ENCODE measurements around the gene PGM2L1. TPM values are rescaled to one million over a fixed set of nuclear protein-coding genes. Genes with fewer than 3 reads are reported as not detected.
"Not testable (repeated sequence)": the region's sequence is repeated elsewhere in the genome, so short reads cannot be mapped to it uniquely, and the experiment has no call there.

PGM2L1 gene
- total RNA-seq, 1 donor from 2014 or later: 4.0 TPM

DNA sequence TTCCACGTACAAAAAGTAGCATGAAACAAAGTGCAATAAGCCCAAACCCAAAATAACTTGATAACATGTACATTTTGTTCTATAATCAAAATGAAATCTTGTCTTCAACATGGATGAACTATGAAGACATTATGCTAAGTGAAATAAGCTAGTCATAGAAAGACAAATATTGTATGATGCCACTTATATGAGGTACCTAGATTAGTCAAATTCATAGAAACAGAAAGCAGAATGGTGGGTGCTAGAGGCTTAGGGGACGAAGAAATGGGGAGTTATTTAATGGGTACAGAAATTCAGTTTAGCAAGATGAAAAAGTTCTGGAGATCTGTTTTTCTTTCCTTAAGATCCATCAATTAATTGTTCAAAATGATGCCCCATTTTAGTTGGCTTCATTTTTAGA lies 7.5 kb downstream of the PGM2L1 start:
- H3K9me3 Mint-ChIP-seq: no peaks in the 10 kb centered on the region
- H3K36me3 Mint-ChIP-seq (ENCODE audit: low read depth): no peaks in the 10 kb centered on the region
- H3K27me3 Mint-ChIP-seq (ENCODE audit: insufficient read depth): no peaks in the 10 kb centered on the region
- no peak overlapping the region for H3K27ac Mint-ChIP-seq
- H3K4me1 Mint-ChIP-seq (ENCODE audit: low read depth): peaks cover 36% of the 10 kb centered on the region
- intact Hi-C loops (cut with micrococcal nuclease): loop anchor here (10.0 kb wide), 1 partner anchor 554 kb away; the partner anchor contains the start of genes SPCS2 and XRRA1
- no peak overlapping the region for H3K4me3 Mint-ChIP-seq
- DNase-seq (ENCODE audit: low spot score): no peak

DNA sequence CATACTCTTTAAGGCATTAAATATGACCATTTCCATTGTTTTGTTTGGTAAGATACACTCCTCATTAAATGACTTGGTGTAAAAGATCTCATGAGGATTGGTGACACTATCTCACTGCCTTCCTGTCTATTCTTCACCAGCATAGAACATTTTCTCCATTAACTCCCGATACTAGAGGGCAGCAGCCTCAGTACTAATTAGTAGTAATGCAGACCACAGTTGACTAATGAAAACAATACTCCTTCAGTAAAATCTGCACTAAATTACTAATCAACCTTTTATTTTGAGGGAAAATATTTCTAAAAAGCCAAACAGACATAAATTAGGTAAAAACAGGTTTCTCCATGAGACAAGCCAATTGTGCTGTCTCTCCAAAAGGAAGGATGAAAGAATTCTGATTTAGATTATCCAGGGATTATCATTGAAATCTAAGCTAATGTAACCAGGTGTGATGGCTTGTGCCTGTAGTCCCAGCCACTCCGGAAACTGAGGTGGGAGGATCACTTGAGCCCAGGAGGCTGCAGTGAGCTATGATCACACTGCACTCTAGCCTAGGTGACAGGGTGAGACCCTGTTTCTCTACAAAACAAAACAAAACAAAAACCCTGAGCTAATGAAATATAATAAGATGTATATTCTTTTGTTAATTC lies 9.4 kb downstream of the PGM2L1 start:
- Mint-ChIP-seq H3K27ac (peak overlapping the region; percentile 19), H3K4me3 (no peak overlapping the region), H3K4me1 (ENCODE audit: low read depth) (peaks cover 28% of the 10 kb centered on the region), H3K27me3 (ENCODE audit: insufficient read depth) (no peaks in the 10 kb centered on the region), H3K36me3 (ENCODE audit: low read depth) (no peaks in the 10 kb centered on the region), H3K9me3 (no peaks in the 10 kb centered on the region)
- intact Hi-C loops (cut with micrococcal nuclease): loop anchor here (1.0 to 5.0 kb wide), 5 partner anchors 9 to 181 kb away; partner anchors contain the start of gene PGM2L1
- peak; percentile 33 for DNase-seq (ENCODE audit: low spot score)

DNA sequence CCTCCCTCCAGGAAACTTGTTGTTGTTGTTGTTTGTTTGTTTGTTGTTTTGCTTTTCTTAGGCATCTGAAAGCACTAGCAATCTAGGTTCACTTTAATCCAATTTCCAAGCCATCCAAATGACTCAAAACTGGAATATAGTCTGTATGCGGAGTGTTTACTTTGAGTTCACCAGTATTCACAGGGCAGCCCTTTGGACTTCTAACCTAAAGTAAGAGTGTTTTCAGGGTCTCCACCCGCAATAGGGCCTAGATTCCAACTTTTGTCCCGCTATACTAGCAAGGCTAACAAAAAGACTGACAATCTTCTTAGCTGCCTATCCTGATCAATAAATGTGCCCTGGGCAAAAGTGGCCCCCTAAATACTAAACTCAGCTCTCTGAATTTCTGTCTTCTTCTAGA lies 13.6 kb downstream of the PGM2L1 start:
- Mint-ChIP-seq H3K27ac (no peak overlapping the region), H3K36me3 (ENCODE audit: low read depth) (no peaks in the 10 kb centered on the region), H3K4me1 (ENCODE audit: low read depth) (peaks cover 6% of the 10 kb centered on the region), H3K4me3 (no peak overlapping the region), H3K27me3 (ENCODE audit: insufficient read depth) (no peaks in the 10 kb centered on the region), H3K9me3 (no peaks in the 10 kb centered on the region)
- no peak for DNase-seq (ENCODE audit: low spot score)
- intact Hi-C loops (cut with micrococcal nuclease): loop anchor here (5.0 kb wide), 1 partner anchor 127 kb away; no protein-coding TSS in a partner anchor

DNA sequence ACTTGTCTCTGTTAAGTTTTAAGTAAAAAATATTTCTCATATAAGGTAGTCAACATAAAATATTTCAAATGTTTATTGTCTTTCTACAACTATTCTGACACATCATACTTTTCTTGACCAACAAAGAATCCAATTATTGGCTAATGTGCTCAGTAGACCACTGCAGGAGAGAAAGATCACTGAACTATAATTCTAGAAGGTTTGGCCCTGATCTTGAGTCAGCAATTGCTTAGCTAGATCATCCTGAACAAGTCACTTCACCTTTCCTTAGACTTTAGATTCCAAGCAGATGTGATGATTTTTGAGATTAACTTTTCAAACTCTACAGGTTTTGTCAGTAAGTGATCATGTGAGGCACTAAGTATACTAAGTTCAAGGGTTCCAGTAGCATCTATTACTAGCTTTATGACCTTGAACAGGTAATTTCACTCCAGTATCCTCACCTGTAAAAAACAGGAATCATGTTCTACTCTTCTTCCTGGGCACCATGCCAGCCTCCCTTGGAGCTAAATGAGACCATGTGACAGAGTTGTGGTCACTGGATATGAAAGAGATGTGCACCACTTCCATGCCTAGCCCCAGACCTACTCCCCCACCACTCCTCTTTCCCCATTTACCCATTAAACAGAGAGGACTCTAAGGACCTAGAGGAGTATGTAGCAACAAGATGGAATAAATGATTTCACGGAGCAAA lies 17.3 kb downstream of the PGM2L1 start:
- Mint-ChIP-seq H3K27me3 (ENCODE audit: insufficient read depth) (no peaks in the 10 kb centered on the region), H3K4me1 (ENCODE audit: low read depth) (no peaks in the 10 kb centered on the region), H3K27ac (no peak overlapping the region), H3K9me3 (no peaks in the 10 kb centered on the region), H3K4me3 (no peak overlapping the region), H3K36me3 (ENCODE audit: low read depth) (no peaks in the 10 kb centered on the region)
- intact Hi-C loops (cut with micrococcal nuclease): no loop called here
- no peak for DNase-seq (ENCODE audit: low spot score)

DNA sequence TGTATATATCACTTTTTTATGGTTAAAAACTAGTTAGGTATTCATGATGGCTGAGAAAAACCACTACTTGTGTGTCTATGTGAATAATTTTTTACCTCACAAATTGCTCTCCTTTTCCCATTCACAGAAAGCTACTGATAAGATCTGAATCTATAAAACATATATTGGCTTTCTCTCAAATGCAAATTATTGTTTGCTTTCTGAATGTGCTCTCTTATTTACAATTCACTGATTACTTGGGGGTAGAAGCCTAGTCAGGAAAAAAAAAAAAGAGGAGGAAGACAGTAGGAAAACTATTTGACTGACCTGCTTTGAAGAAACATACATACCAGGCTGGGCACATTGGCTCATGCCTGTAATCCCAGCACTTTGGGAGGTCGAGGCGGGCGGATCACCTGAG lies 20.5 kb downstream of the PGM2L1 start:
- H3K36me3 Mint-ChIP-seq (ENCODE audit: low read depth): peaks cover 5% of the 10 kb centered on the region
- DNase-seq (ENCODE audit: low spot score): no peak
- no peaks in the 10 kb centered on the region for H3K4me1 Mint-ChIP-seq (ENCODE audit: low read depth)
- no peaks in the 10 kb centered on the region for H3K9me3 Mint-ChIP-seq
- H3K27ac Mint-ChIP-seq: no peak overlapping the region
- no peaks in the 10 kb centered on the region for H3K27me3 Mint-ChIP-seq (ENCODE audit: insufficient read depth)
- H3K4me3 Mint-ChIP-seq: no peak overlapping the region
- intact Hi-C loops (cut with micrococcal nuclease): no loop called here

DNA sequence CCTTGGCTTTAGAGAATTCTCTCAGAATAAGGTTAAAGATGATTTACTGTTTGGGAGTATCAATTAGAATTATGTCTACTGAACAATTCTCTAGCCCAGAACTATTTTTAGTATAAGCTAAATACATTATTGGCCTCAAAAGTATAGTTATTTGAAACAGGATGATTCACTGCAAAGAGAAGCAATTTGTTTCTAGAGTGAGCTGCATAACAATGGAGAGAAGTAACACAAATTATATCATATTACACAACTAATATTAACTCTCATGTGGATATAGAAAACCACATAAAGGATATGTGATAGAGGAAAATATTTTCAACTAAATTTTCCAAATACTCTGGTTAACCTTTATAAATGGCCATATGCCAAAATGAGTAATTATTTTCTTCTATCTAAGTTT lies 24.9 kb downstream of the PGM2L1 start:
- no peak for DNase-seq (ENCODE audit: low spot score)
- H3K27ac Mint-ChIP-seq: no peak overlapping the region
- H3K4me3 Mint-ChIP-seq: no peak overlapping the region
- intact Hi-C loops (cut with micrococcal nuclease): no loop called here
- no peaks in the 10 kb centered on the region for H3K4me1 Mint-ChIP-seq (ENCODE audit: low read depth)
- peaks cover 5% of the 10 kb centered on the region for H3K36me3 Mint-ChIP-seq (ENCODE audit: low read depth)
- no peaks in the 10 kb centered on the region for H3K27me3 Mint-ChIP-seq (ENCODE audit: insufficient read depth)
- H3K9me3 Mint-ChIP-seq: no peaks in the 10 kb centered on the region

DNA sequence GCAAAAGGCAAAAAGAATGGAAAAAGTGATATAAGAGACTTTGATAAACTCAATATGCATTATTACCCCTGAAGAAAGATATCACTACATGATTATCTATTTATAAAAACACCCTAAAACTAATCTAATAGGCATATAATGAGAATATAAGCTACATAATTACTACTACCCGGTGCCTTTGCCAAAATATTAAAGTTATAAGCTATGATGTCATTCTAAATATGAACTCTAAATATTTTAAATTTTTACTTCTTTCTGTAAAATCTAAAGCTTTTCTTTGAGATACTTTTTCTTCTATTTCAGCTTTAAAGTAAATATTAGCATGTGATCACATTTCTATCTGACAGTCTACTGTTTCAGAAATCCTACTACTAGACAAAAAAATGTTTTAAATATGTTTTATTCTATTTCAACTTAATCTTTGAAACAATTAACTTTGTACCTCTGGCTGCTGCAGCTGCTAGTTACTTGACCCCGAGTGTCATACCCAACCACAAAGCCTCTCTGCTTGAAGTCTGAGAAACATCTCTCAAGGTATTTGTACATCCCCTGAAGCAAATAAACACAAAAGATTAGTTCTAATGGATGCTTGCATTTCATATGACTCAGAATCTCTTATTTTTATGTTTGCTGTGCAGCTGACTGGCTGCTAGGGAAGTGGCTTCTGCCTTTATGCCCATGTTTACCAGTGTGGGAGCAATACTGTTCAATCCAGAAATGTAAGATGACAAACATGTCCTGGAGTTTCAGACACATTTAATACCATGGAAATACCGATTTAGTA lies 26.8 kb downstream of the PGM2L1 start:
- intact Hi-C loops (cut with micrococcal nuclease): no loop called here
- H3K27me3 Mint-ChIP-seq (ENCODE audit: insufficient read depth): no peaks in the 10 kb centered on the region
- H3K36me3 Mint-ChIP-seq (ENCODE audit: low read depth): peaks cover 5% of the 10 kb centered on the region
- H3K9me3 Mint-ChIP-seq: no peaks in the 10 kb centered on the region
- H3K27ac Mint-ChIP-seq: no peak overlapping the region
- no peaks in the 10 kb centered on the region for H3K4me1 Mint-ChIP-seq (ENCODE audit: low read depth)
- DNase-seq (ENCODE audit: low spot score): no peak
- no peak overlapping the region for H3K4me3 Mint-ChIP-seq

DNA sequence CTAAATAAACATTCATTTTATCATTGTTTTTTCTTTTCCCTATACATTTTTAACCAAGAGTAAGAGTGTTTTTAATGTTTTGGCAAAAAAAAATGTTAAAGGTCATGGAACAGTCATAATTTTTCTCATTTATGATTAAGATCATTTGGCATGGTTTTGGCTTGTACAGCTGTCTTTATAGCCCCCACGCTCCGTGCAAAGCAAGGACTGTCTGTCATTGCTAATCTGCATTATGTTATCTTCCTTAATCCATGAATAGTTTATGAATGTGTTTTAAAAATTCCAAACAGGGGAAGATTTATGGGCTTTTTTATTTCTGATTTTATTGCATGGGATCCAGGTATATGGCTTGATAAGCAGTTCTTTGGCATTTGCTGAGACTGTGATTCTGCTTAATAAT lies 28.1 kb downstream of the PGM2L1 start:
- DNase-seq (ENCODE audit: low spot score): no peak
- Mint-ChIP-seq H3K4me1 (ENCODE audit: low read depth) (no peaks in the 10 kb centered on the region), H3K4me3 (no peak overlapping the region), H3K27me3 (ENCODE audit: insufficient read depth) (no peaks in the 10 kb centered on the region), H3K27ac (no peak overlapping the region), H3K36me3 (ENCODE audit: low read depth) (peaks cover 6% of the 10 kb centered on the region), H3K9me3 (no peaks in the 10 kb centered on the region)
- intact Hi-C loops (cut with micrococcal nuclease): no loop called here

DNA sequence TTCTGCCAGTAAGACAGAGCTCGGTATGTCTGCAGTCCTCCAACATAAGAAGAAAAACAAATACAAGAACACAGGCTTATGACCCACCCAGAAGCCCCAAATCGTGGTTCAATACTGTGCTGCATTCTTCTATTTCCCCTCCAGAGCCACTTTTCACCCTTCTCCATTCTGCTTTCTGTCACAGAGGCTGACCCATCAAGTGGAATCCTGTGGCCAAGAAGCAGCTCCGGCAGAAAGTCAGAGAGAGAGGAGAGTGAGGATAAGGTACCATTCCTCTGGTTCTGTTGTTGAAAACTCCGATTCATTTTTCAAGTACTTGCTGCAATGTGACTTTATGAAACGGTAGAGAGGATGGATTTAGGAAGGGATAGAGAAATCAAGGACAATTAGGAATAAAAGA lies 30.4 kb downstream of the PGM2L1 start:
- Mint-ChIP-seq H3K9me3 (no peaks in the 10 kb centered on the region), H3K27ac (no peak overlapping the region), H3K27me3 (ENCODE audit: insufficient read depth) (no peaks in the 10 kb centered on the region), H3K36me3 (ENCODE audit: low read depth) (peaks cover 4% of the 10 kb centered on the region), H3K4me3 (no peak overlapping the region), H3K4me1 (ENCODE audit: low read depth) (no peaks in the 10 kb centered on the region)
- intact Hi-C loops (cut with micrococcal nuclease): no loop called here
- no peak for DNase-seq (ENCODE audit: low spot score)

DNA sequence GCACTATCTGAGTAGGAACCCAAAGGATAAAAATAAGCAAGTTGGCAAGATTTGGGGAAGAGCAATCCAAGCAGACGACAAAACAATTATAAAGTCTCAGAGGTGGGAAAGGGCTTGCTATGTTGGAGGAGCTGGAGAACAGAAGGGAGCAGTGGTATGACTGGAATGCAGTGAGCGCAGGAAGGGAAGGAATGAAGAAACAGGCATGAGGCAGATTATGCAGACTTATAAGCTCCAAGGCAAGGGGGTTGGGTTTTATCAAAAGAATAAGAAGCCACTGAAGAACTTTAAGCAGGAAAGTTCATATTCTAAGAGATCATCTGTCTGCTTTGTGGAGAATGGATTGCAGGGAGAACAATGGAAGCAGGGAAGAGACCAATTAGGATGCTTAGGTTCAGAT lies 31.7 kb downstream of the PGM2L1 start:
- no peaks in the 10 kb centered on the region for H3K9me3 Mint-ChIP-seq
- no peaks in the 10 kb centered on the region for H3K27me3 Mint-ChIP-seq (ENCODE audit: insufficient read depth)
- intact Hi-C loops (cut with micrococcal nuclease): no loop called here
- H3K36me3 Mint-ChIP-seq (ENCODE audit: low read depth): peaks cover 4% of the 10 kb centered on the region
- no peaks in the 10 kb centered on the region for H3K4me1 Mint-ChIP-seq (ENCODE audit: low read depth)
- DNase-seq (ENCODE audit: low spot score): no peak
- no peak overlapping the region for H3K4me3 Mint-ChIP-seq
- H3K27ac Mint-ChIP-seq: no peak overlapping the region

DNA sequence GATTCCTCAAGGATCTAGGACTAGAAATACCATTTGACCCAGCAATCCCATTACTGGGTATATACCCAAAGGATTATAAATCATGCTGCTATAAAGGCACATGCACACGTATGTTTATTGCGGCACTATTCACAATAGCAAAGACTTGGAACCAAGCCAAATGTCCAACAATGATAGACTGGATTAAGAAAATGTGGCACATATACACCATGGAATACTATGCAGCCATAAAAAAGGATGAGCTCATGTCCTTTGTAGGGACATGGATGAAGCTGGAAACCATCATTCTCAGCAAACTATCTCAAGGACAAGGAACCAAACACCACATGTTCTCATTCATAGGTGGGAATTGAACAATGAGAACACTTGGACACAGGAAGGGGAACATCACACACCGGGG lies 32.4 kb downstream of the PGM2L1 start:
- DNase-seq (ENCODE audit: low spot score); H3K4me1 Mint-ChIP-seq (ENCODE audit: low read depth); H3K4me3 Mint-ChIP-seq; intact Hi-C loops (cut with micrococcal nuclease); H3K27ac Mint-ChIP-seq; H3K36me3 Mint-ChIP-seq (ENCODE audit: low read depth); H3K9me3 Mint-ChIP-seq; H3K27me3 Mint-ChIP-seq (ENCODE audit: insufficient read depth): not testable (repeated sequence)

DNA sequence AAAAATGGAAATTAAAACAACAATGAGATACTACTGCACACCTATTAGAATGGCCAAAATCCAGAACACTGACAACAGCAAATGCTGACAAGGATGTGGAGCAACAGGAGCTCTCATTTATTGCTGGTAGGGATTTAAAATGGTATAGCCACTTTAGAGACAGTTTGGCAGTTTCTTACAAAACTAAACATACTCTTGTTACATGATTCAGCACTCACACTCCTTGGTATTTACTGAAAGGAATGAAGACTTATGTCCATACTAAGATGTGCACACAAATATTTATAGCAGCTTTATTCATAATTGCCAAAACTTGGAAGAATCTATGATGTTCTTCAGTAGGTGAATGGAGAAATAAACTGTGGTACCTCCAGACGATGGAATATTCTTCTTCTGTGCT lies 40.8 kb downstream of the PGM2L1 start:
- peaks cover 7% of the 10 kb centered on the region for H3K36me3 Mint-ChIP-seq (ENCODE audit: low read depth)
- H3K4me1 Mint-ChIP-seq (ENCODE audit: low read depth): peaks cover 6% of the 10 kb centered on the region
- no peak for DNase-seq (ENCODE audit: low spot score)
- H3K27ac Mint-ChIP-seq: no peak overlapping the region
- H3K27me3 Mint-ChIP-seq (ENCODE audit: insufficient read depth): no peaks in the 10 kb centered on the region
- intact Hi-C loops (cut with micrococcal nuclease): no loop called here
- H3K4me3 Mint-ChIP-seq: no peak overlapping the region
- no peaks in the 10 kb centered on the region for H3K9me3 Mint-ChIP-seq

DNA sequence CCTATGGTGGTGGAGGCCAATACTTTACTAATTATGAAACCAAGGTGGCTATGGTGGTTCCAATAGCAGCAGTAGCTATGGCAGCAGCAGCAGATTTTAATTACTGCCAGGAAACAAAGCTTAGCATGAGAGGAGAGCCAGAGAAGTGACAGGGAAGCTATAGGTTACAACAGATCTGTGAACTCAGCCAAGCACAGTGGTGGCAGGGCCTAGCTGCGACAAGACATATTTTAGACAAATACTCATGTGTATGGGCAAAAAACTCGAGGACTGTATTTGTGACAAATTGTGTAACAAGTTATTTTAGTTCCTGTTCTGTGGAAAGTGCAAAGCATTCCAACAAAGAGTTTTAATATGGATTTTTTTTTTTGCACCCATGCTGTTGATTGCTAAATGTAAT lies 42.6 kb downstream of the PGM2L1 start:
- intact Hi-C loops (cut with micrococcal nuclease): no loop called here
- Mint-ChIP-seq H3K27ac (no peak overlapping the region), H3K4me1 (ENCODE audit: low read depth) (peaks cover 6% of the 10 kb centered on the region), H3K9me3 (no peaks in the 10 kb centered on the region), H3K27me3 (ENCODE audit: insufficient read depth) (no peaks in the 10 kb centered on the region), H3K4me3 (no peak overlapping the region), H3K36me3 (ENCODE audit: low read depth) (peaks cover 7% of the 10 kb centered on the region)
- DNase-seq (ENCODE audit: low spot score): no peak

Measured in activated T-helper 1 cell treated with anti-CD3 and anti-CD28 coated beads, Interleukin-12 subunit alpha, Interleukin-12 subunit beta, Interleukin-2, Interleukin-4 antibody, amounts not matched to agents 30 ng/mL and 10 ng/mL and 1 ng/mL, durations not matched to agents 14 hours and 24 hours and 36 hours (primary cell).